ENCODE data around the gene DHRS11. TPM values are rescaled to one million over a fixed set of nuclear protein-coding genes. Genes with fewer than 3 reads are reported as not detected.

The DHRS11 gene
- total RNA-seq, 4 donors from 2014 or later: 93.1 to 307 (median 214) TPM

DNA sequence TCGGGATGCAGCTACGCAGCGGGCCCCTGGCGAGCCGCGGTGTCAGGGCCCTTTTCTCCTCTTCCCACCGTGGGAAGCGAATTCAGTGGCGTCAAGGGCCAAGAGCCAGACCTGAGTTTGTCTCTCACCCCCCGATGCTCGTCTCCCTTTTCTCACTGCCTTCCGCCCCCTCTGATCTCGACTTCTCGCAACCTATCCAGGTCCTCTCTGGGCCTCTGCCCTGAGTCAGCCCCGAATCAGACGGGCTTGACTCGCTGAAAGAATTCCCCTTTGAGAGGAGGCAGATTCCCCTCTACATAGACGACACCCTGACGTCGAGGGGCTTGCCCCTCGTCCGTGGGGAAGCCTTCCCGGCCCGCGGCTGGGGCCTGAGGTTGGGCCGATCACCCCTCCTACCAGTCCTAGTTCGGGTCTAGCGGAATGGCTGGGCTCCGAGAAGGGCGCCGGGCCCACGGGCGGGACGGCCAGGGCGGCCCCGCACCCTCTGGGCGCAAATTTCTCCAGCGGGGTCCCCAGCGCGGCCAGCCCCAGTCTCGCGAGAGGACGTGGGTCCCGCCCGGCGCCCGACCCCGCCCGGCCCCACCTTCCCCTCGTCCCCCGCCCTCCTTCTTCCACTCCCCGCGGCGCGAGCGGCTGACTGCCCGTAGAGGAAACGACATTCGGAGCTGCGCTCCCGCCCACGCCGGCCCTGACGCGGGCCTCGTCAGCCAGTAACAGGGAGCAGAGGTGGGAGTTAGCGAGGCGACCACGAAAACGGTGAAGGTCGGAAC, 47.2 kb upstream of the DHRS11 start, which contains the start of gene GGNBP2:
TSS of gene GGNBP2 (plus strand) at position 613 of the 770 bp plus-strand sequence. CDS start 806 bp downstream, outside the sequence.
- Histone ChIP-seq H3K9me3 (no peaks in the 10 kb centered on the region), H3K27ac (peak within 1 kb of the TSS; percentile 98 to 100 (median 98)), H3K36me3 (no peaks in the 10 kb centered on the region), H3K4me1 (peaks cover 30 to 45% (median 33%) of the 10 kb centered on the region in 4 donors), H3K4me3 (peak within 1 kb of the TSS; percentile 82 to 93 (median 88)), H3K27me3 (no peaks in the 10 kb centered on the region)
- in situ Hi-C loops (cut with MboI; ENCODE audit: low pct_ligation_motif_present in 1 of 4, low pct_unique_long_range_greater_than_20kb in 1 of 4, low sequenced_read_pairs in 3 of 4) (no loop called here), intact Hi-C loops (cut with DNase I; ENCODE audit: low total_unique reads) (no loop called here)
- 1% methylated on average over 41 of the region's 71 CpGs; no CpG with 5 or more reads in 1 of the 2 donors for WGBS, 2 donors (ENCODE audit: low coverage in 1 of 2)
- TF ChIP-seq EP300 (IDR thresholded peaks at IDR 0.05; ENCODE audit: low read depth) (no peak), POLR2AphosphoS5 (IDR thresholded peaks at IDR 0.05) (peak; percentile 92 to 99 (median 98)), POLR2A (IDR thresholded peaks at IDR 0.05) (peak; percentile 96)
- TF ChIP-seq, protein P1, sequence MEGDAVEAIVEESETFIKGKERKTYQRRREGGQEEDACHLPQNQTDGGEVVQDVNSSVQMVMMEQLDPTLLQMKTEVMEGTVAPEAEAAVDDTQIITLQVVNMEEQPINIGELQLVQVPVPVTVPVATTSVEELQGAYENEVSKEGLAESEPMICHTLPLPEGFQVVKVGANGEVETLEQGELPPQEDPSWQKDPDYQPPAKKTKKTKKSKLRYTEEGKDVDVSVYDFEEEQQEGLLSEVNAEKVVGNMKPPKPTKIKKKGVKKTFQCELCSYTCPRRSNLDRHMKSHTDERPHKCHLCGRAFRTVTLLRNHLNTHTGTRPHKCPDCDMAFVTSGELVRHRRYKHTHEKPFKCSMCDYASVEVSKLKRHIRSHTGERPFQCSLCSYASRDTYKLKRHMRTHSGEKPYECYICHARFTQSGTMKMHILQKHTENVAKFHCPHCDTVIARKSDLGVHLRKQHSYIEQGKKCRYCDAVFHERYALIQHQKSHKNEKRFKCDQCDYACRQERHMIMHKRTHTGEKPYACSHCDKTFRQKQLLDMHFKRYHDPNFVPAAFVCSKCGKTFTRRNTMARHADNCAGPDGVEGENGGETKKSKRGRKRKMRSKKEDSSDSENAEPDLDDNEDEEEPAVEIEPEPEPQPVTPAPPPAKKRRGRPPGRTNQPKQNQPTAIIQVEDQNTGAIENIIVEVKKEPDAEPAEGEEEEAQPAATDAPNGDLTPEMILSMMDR (IDR thresholded peaks at IDR 0.05): peak in 1 of 5 experiments; percentile 6
- peak; percentile 93 for DNase-seq

DNA sequence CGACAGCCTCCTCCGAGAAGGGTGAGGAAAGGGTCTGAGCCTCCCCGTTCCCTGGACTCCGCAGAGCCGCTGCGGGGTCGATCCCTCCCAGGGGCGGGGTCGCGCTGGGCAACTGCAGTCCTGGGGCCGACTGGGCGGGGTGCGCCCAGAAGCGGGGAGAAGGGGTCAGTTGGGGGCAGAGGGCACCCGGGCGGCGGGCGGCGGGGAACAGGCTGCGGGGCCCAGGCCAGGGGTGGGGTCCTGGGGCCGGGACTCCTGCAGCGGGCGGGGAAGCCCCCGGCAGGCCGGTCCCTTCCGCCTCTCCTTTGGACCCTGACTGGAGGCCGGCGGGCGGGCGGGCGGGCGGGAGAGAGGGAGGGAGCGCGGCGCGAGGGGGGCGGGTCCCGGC, 46.6 kb upstream of the DHRS11 start:
- Histone ChIP-seq H3K27me3 (no peaks in the 10 kb centered on the region), H3K4me3 (peak overlapping the region; percentile 82 to 93 (median 88)), H3K36me3 (no peaks in the 10 kb centered on the region), H3K27ac (peak overlapping the region; percentile 98 to 100 (median 98)), H3K9me3 (no peaks in the 10 kb centered on the region), H3K4me1 (peaks cover 30 to 51% (median 38%) of the 10 kb centered on the region in 4 donors)
- intact Hi-C loops (cut with DNase I; ENCODE audit: low total_unique reads) (no loop called here), in situ Hi-C loops (cut with MboI; ENCODE audit: low pct_ligation_motif_present in 1 of 4, low pct_unique_long_range_greater_than_20kb in 1 of 4, low sequenced_read_pairs in 3 of 4) (no loop called here)
- TF ChIP-seq, protein P1 (IDR thresholded peaks at IDR 0.05): no peak
- TF ChIP-seq POLR2AphosphoS5 (IDR thresholded peaks at IDR 0.05): no peak
- TF ChIP-seq EP300 (IDR thresholded peaks at IDR 0.05; ENCODE audit: low read depth): no peak
- peak; percentile 60 for TF ChIP-seq POLR2A (IDR thresholded peaks at IDR 0.05)
- DNase-seq: no peak
- 0% methylated on average over 16 of the region's 38 CpGs; no CpG with 5 or more reads in 1 of the 2 donors for WGBS, 2 donors (ENCODE audit: low coverage in 1 of 2)

DNA sequence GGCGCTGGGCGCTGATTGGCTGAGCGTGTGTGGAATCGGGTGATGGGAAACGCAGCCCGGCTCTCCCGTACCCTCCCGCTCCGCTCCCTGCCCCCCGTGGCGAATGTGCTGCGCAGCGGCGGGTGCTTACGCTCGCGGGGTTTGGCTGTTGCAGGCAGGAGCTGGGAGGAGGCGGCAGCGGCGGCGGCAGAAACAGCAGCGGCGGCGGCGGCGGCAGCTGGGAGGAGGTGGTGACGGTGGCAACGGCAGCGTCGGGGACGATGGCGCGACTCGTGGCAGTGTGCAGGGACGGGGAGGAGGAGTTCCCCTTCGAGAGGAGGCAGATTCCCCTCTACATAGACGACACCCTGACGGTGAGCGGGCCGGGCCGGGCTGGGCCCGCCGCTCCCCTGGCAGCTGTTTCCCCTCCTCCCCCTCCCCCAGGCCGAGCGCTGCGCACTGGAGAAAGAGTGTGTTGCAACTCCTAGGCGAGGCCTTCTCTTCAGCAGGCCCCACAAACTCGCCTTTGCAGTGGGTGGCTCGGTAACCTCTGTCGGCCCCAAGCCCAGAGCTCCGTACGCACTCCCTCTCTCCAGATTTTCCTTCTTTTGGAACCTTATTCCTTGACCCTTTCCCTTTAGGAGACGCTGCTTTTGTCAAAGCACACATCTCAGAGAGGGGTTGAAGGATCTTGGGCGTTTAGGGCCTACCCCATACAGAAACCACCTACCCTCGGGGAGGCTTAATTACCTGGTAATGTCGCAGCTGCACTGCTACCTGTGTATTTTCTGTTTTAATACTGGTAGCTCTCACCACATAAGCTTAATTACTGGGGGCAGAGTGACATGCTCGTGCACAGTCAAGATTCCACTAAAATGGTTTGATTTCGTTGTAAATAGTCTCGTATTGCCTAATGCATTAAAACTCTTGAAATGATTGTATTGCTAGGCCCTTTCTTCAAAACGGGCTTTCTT, 45.9 kb upstream of the DHRS11 start:
- intact Hi-C loops (cut with DNase I; ENCODE audit: low total_unique reads): no loop called here
- peak; percentile 90 to 95 (median 92) for TF ChIP-seq POLR2AphosphoS5 (IDR thresholded peaks at IDR 0.05)
- TF ChIP-seq POLR2A (IDR thresholded peaks at IDR 0.05): peak; percentile 71
- TF ChIP-seq, protein P1 (IDR thresholded peaks at IDR 0.05): peak in 1 of 5 experiments; percentile 15
- TF ChIP-seq EP300 (IDR thresholded peaks at IDR 0.05; ENCODE audit: low read depth): no peak
- in situ Hi-C loops (cut with MboI; ENCODE audit: low pct_ligation_motif_present in 1 of 4, low pct_unique_long_range_greater_than_20kb in 1 of 4, low sequenced_read_pairs in 3 of 4): no loop called here
- WGBS, 2 donors (ENCODE audit: low coverage in 1 of 2): 1 to 3% methylated on average over 5 to 20 of the region's 60 CpGs
- DNase-seq: peak; percentile 98
- Histone ChIP-seq H3K36me3 (no peaks in the 10 kb centered on the region), H3K9me3 (no peaks in the 10 kb centered on the region), H3K4me1 (peaks cover 30 to 58% (median 44%) of the 10 kb centered on the region in 4 donors), H3K27me3 (no peaks in the 10 kb centered on the region), H3K27ac (peak overlapping the region; percentile 98 to 100 (median 98)), H3K4me3 (peak overlapping the region; percentile 70 to 93 (median 82))
